Neural cell (in vitro differentiated cells): ENCODE measurements around the gene YIPF7. TPM values are rescaled to one million over a fixed set of nuclear protein-coding genes. Genes with fewer than 3 reads are reported as not detected.

Source experiments
- H2AFZ ChIP-seq: fragments of 200-600, 300-800 bp; sonication (generic), shearing (Covaris generic); 2 replicates; pipeline ENCODE4 v1.6.0; 2014; ENCODE audit warnings: low read depth, mild to moderate bottlenecking, antibody characterized with exemption, low read length, moderate library complexity
- H3F3A ChIP-seq: fragments of 200-600 bp; shearing (Covaris generic); 2 replicates; pipeline ENCODE4 v1.6.1; 2016; ENCODE audit warnings: mild to moderate bottlenecking, moderate library complexity, mixed read lengths, antibody characterized with exemption, low read length; ENCODE audit not compliant: insufficient read depth, poor library complexity, severe bottlenecking
- H3K27ac ChIP-seq: fragments of 200-600, 300-800 bp; sonication (generic), shearing (Covaris generic); 2 replicates; pipeline ENCODE4 v1.5.1; 2014; ENCODE audit warnings: mild to moderate bottlenecking, low read length, moderate library complexity
- H3K27me3 ChIP-seq: fragments of 300-800, 200-600 bp; sonication (generic), shearing (Covaris generic); 2 replicates; pipeline ENCODE4 v1.6.0; 2014; ENCODE audit warnings: mild to moderate bottlenecking, low read depth, low read length, moderate library complexity; ENCODE audit not compliant: insufficient read depth
- H3K36me3 ChIP-seq: fragments of 300-800, 200-600 bp; sonication (generic), shearing (Covaris generic); 2 replicates; pipeline ENCODE4 v1.5.1; 2014; ENCODE audit warnings: mild to moderate bottlenecking, antibody characterized with exemption, low read length, moderate library complexity; ENCODE audit not compliant: insufficient read depth
- H3K4me2 ChIP-seq: fragments of 300-800, 200-600 bp; sonication (generic), shearing (Covaris generic); 2 replicates; pipeline ENCODE4 v1.6.0; 2014; ENCODE audit warnings: mild to moderate bottlenecking, low read length
- H3K4me3 ChIP-seq: fragments of 300-800, 200-600 bp; sonication (generic), shearing (Covaris generic); 2 replicates; pipeline ENCODE4 v1.5.1; 2014; ENCODE audit warnings: mild to moderate bottlenecking, low read length, moderate library complexity
- H3K79me2 ChIP-seq: fragments of 200-600 bp; shearing (Covaris generic); replicated peaks from 2 replicates; pipeline ENCODE4 v1.6.0; 2014; ENCODE audit warnings: mild to moderate bottlenecking, low read length, moderate library complexity; ENCODE audit not compliant: insufficient read depth
- H3K9ac ChIP-seq: fragments of 300-800, 200-600 bp; sonication (generic), shearing (Covaris generic); 2 replicates; pipeline ENCODE4 v1.6.1; 2016; ENCODE audit warnings: mild to moderate bottlenecking, low read length, mixed read lengths
- H3K9me2 ChIP-seq: fragments of 200-600 bp; shearing (Covaris generic); 2 replicates; pipeline ENCODE4 v1.6.1; 2016; ENCODE audit warnings: mild to moderate bottlenecking, low read length, mixed read lengths; ENCODE audit not compliant: insufficient read depth
- H3K9me3 ChIP-seq: fragments of 200-600, 300-800 bp; sonication (generic), shearing (Covaris generic); 2 replicates; pipeline ENCODE4 v1.6.1; 2016; ENCODE audit warnings: mild to moderate bottlenecking, mixed run types, low read length, moderate library complexity, mixed read lengths
- H4K20me1 ChIP-seq: fragments of 200-600 bp; shearing (Covaris generic); 2 replicates; pipeline ENCODE4 v1.6.1; 2016; ENCODE audit warnings: mild to moderate bottlenecking, mixed run types; ENCODE audit not compliant: insufficient read depth
- CTCF ChIP-seq: fragments of 450-650 bp; IDR thresholded peaks from 2 replicates; pipeline ENCODE4 v1.5.1; 2014; ENCODE audit warnings: antibody characterized with exemption, mild to moderate bottlenecking, moderate library complexity; ENCODE audit not compliant: poor library complexity, severe bottlenecking
- EP300 ChIP-seq: fragments of 450-650 bp; conservative IDR thresholded peaks from 2 replicates; pipeline ENCODE4 v1.6.1; 2014; ENCODE audit warnings: antibody characterized with exemption, mild to moderate bottlenecking, moderate library complexity; ENCODE audit not compliant: poor library complexity, severe bottlenecking
- EZH2 ChIP-seq: fragments of 200-600, 300-800 bp; shearing (Covaris generic), sonication (generic); IDR thresholded peaks from 2 replicates; pipeline ENCODE4 v1.6.1; 2014; ENCODE audit warnings: antibody characterized with exemption, low read length, borderline replicate concordance, mild to moderate bottlenecking; ENCODE audit not compliant: insufficient read depth, poor library complexity, severe bottlenecking
- MXI1 ChIP-seq: fragments of 450-650 bp; conservative IDR thresholded peaks from 2 replicates; pipeline ENCODE4 v1.6.1; 2014; ENCODE audit warnings: antibody characterized with exemption, mild to moderate bottlenecking; ENCODE audit not compliant: poor library complexity, severe bottlenecking
- POLR2AphosphoS5 ChIP-seq: IDR thresholded peaks from 2 replicates; pipeline ENCODE4 v1.6.1; 2012
- RAD21 ChIP-seq: fragments of 450-650 bp; conservative IDR thresholded peaks from 2 replicates; pipeline ENCODE4 v1.6.1; 2014; ENCODE audit warnings: antibody characterized with exemption, mild to moderate bottlenecking, moderate library complexity
- REST ChIP-seq: IDR thresholded peaks from 2 replicates; pipeline ENCODE4 v1.6.1; 2012; ENCODE audit warnings: borderline replicate concordance
- SMC3 ChIP-seq: fragments of 450-650 bp; conservative IDR thresholded peaks from 2 replicates; pipeline ENCODE4 v1.6.1; 2014; ENCODE audit warnings: antibody characterized with exemption, mild to moderate bottlenecking, moderate library complexity; ENCODE audit not compliant: poor library complexity
- TAF1 ChIP-seq: IDR thresholded peaks from 2 replicates; pipeline ENCODE4 v1.6.1; 2012; ENCODE audit warnings: low read depth
- polyA minus RNA-seq: library from RNA; depleted of rRNA, polyadenylated mRNA; stranded (reverse); fragments of >200 nt; gene quantifications from 2 replicates; pipeline ENCODE4 v1.2.3, GENCODE V29; 2014
- polyA plus RNA-seq: library from polyadenylated mRNA; depleted of rRNA; stranded (reverse); fragments of >200 nt; gene quantifications from 2 replicates; pipeline ENCODE4 v1.2.3, GENCODE V29; 2014

The YIPF7 gene
- polyA plus RNA-seq: 0.50 TPM in 1 of 2 replicates, not detected in the other
- 1.9 TPM in 1 of 2 replicates, not detected in the other for polyA minus RNA-seq

GRCh38 chr4:44651425-44651824 is at the start of gene YIPF7:
Gene YIPF7, minus strand, starts transcription at chr4:44651625. Its CDS starts 1,525 bp downstream, at chr4:44650100.
- Histone ChIP-seq H3K36me3 (no peaks in the 10 kb centered on the region), H3K9me2 (no peaks in the 10 kb centered on the region), H3K27me3 (no peaks in the 10 kb centered on the region), H3K4me2 (no peak within 1 kb of the TSS), H3K9me3 (no peaks in the 10 kb centered on the region), H3K27ac (no peak within 1 kb of the TSS), H2AFZ (no peak within 1 kb of the TSS), H3K9ac (no peak within 1 kb of the TSS), H3K4me3 (no peak within 1 kb of the TSS), H3F3A (no peaks in the 10 kb centered on the region), H4K20me1 (no peaks in the 10 kb centered on the region), H3K79me2 (no peaks in the 10 kb centered on the region)
- no peak for TF ChIP-seq EZH2
- no peak for TF ChIP-seq TAF1
- no peak for TF ChIP-seq CTCF
- no peak for TF ChIP-seq REST
- TF ChIP-seq RAD21: no peak
- no peak for TF ChIP-seq SMC3
- no peak for TF ChIP-seq POLR2AphosphoS5
- no peak for TF ChIP-seq EP300

GRCh38 chr4:44701037-44701436 is 49.6 kb upstream of the YIPF7 start:
- Histone ChIP-seq H3K9me2 (no peaks in the 10 kb centered on the region), H3F3A (no peaks in the 10 kb centered on the region), H2AFZ (no peak overlapping the region), H4K20me1 (no peaks in the 10 kb centered on the region), H3K9ac (no peak overlapping the region), H3K27me3 (no peaks in the 10 kb centered on the region), H3K4me3 (no peak overlapping the region), H3K79me2 (no peaks in the 10 kb centered on the region), H3K27ac (no peak overlapping the region), H3K36me3 (peaks cover 12% of the 10 kb centered on the region), H3K9me3 (no peaks in the 10 kb centered on the region), H3K4me2 (no peak overlapping the region)
- TF ChIP-seq TAF1 (no peak), SMC3 (no peak), EP300 (no peak), POLR2AphosphoS5 (no peak), REST (no peak), MXI1 (no peak)
